ENCODE data around the gene LHX2.
A peak's percentile ranks its signal among the peaks of the same experiment; 100 is the strongest.

LHX2 gene

DNA sequence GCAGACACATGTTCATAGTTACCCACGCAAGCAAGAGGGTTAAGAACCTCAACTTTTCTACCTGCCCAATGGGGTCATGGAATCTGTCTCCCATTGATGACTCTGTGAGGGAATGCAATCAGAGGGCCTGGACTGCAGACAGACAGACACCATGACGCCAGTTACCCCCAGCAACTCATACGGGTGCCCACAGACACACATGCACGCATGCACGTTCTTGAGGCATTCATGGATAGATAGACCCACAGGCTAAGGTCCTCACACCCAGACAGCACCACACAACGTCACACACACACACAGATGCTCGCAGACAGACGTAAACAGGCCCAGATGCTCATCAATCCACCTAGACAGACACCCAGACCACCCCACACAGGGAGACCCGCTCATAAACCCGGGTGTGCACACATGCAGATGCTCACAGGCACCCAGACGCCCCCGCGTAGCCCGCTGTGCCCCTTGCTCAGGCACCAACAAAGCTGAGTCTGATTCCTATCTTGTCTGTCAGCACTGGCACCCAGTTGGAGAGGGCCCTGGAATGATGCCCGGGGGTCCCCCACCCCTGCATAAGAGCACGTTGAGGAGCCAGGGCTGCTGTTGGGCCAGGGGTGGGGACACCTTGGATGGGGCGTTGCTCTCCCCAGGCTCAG is 23.6 kb downstream of the LHX2 start:
- no peak for DNase-seq

DNA sequence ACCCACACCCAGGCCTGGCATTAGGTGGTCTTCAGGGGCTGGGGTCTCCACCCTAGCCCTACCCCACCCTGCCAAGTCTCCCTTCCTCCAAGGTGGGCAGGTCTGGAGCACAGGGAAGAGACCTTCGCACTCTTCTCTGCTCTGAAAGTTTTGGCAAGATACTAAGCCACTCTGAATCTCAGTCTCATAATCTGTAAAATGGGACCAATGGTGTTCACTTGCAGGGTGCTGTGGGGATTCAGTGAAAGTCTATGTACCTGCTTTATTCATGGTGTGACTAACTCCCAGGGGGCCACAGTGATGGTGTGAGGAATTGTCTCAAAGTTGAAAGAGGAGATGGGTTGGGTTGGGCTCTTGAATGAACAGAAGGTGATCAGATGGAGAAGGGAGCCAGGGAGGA is 25.0 kb downstream of the LHX2 start:
- DNase-seq, result no peak

DNA sequence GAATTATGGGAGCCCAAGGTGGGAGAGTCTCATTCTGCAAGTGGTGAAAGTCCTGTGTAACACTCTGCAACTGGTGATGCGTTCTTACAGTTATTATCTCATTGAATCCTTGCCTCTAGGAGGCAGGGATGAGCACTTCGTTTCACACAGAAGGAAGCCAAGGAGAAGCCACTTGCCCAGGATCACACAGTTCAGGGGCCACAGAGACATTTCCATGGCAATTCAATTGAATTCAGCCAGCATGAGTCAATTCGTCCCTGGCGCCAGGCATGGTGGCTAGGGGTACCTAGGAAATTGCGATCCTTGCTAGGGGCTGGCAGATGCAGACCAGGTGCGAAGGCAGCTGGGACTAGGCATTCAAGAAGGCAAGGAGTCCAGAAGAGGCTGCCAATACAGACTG is 26.2 kb downstream of the LHX2 start:
- no peak for DNase-seq

DNA sequence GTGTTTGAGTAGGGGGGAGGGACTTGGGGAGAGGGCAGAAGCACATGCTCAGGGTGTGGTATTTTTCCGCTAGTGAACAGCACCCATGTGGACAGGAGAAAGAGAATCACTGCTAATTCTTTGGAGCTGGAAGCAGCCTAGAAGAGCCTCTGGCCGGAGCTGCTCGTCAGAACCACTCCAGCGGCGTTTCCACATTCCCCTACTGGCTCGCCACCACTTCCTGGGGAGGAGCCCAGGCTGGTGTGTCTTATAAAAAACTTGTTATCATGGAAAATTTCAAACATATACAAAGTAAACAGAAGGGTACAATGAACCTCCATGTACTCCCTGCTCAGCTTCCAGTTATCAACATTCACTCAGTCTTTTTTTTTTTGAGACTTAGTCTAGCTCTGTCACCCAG is 26.7 kb downstream of the LHX2 start:
- DNase-seq, result no peak

DNA sequence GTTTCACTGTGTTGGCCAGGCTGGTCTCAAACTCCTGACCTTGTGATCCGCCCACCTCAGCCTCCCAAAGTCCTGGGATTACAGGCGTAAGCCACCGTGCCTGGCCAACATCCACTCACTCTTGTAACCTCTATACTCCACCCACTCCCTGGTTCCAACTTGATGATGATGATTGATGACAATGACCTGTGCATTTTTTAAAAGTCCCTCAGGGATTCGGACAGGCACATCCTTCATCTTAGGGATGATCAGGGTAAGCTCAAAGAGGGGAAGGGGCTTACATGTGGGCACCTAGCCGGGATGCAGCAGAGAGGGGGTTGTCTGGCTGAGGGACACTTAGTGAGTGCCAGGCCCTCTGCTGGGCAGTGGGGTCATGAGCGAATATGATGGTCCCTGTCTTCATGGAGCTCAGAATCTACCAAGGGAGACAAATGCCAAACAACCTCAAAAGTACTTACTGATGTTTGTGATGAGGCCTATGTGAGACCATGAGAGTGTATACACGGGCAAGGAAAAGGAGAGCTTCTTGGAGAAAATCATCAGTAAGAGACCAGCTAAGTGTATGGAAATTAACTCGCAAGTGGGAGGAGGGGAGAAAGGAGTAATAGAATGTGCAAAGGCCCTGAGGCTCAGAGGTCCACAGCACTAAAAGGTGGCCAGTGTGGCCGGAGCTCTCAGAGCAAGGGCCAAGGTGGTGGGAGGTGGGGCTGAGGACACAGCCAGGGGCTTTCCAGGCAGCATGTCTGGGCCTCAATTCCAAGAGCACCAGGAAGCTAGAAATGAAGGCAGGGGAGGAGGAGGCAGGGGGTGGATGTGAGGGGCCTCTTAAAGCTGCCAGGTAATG is 27.4 kb downstream of the LHX2 start:
- no peak for DNase-seq

DNA sequence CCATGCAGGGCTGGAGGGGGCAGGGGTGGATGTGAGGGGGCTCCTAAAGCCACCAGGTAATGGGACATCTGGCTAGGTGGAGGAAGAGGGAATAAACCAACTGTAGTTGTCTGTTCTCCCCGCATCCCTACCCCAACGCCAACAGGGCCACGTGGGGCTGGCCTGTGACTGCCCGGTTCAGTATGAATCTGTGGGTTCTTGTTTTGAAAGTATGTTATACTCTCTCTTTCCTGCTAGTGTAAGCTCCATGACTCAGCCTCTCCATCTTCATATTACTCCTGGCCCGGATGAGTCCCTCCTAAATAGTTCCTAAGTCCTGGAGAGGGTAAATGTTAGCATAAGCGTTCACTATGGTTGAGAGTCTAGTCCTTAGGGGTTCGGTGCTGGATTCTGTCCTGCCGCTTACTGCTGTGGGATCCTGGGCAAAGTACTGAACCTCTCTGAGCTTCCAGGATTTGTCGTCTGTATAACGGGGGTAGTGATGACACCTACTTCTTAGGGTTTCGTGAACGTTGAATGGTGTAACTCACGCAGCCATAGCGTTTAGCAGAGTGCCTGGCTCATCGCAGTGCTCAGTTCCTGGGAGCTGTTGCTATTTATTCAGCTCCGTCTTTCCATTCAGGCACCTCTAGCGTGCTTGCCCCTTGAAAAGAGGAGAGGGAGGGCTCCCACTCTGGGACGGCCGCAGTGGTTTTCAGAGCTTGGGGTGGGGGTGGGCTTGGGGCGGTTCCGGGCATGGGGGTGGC is 28.8 kb downstream of the LHX2 start:
- DNase-seq, result no peak

DNA sequence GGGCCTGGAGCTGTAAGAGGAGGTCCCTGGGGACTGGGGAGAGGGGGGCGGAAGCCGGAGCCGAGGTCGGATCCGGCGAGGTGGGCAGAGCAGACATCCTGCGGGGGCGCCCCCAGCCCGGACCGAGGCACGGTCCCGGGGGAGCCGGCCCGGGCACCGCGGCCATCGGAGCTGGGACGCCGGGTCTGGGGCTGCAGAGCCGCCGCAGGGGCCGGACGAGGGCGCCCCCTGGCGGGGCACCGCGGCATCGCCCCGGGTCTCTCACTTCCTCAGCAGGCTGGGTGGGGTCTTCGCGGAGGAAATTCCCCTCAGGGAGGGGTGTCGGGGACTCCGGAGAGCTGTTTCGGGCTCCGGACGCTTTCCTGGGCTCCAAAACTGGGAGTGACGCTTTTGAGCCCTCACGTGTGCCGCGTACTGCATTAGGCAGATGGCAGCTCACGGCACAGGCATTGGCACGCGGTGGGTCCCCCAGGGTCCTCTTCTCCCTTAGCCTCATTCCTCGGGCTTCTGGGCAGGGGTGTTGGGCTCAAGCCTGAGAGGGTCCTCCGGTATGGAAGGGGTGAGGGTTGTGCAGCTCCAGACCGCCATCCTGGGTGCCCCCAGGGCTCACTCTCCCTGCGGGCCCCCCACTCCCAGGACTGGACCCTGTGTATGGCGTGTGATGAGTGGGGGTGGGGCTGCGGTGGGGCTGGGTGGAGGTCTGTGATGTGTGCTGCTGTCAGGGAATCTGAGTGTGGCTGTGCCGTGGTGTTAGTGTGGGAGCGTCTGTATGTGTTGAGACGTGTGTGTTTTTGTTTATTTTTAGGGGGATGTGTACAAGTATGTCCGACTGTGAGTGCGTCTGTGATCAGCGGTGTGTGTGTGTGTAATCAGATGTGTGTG is 29.6 kb downstream of the LHX2 start:
- DNase-seq, result peak in 2 of 5 experiments; percentile 14 to 20

DNA sequence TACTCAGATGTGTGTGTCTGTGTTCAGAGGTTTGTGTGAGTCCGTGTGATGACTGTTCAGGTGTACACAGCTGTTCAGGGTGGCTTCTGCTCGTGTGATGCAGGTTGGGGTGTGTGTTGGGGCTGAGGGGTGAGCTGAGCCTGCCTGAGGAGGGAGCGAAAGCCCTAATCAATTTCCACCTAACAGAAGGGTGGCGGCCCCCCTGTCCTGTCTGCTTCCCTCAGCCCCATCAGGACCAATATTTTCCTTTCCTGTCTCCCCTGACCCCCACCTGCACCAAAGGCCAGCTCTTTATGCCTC is 30.2 kb downstream of the LHX2 start:
- DNase-seq, result no peak

DNA sequence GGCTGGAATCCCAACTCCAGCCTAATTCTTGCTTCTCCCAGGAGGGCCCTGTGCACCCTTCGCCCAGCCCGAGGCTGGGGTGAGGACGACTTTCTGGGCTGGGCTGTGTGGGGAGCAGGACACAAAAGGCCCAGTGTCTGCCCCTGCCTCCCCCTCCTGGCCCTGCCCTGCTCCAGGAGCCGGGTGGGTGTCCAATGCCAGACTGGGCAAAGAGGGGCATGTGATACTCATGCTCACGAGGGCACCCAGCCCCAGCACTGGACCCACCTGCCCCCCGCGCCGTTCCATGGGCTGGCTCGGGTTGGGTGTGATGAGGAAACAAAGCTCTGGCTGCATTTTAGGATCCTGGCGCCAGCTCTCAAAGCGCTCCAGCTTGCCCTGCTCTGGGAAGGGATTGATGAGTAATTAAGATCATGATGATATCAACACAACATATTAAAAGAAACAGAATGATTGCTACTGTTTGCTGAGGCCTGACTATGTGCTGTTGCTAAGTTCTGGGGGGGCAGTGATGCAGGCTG is 30.7 kb downstream of the LHX2 start:
- no peak for DNase-seq

DNA sequence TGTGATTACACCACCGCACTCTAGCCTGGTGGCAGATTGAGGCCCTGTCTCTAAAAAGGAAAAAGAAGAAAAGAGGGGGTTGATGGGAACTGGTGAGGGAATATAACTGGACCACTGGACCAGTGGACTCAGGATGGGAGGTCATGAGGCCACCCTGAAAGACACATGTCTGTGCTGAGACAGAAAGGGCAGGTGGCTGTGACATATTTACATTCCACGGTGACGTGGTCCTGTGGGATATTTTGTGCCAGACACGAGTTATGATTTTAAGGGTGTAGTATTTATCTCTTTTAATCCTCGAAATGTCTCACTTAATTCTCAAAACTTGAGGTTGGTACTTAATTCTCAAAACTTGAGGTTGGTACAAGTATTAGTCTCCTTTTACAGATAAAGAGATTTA is 32.9 kb downstream of the LHX2 start:
- no peak for DNase-seq

DNA sequence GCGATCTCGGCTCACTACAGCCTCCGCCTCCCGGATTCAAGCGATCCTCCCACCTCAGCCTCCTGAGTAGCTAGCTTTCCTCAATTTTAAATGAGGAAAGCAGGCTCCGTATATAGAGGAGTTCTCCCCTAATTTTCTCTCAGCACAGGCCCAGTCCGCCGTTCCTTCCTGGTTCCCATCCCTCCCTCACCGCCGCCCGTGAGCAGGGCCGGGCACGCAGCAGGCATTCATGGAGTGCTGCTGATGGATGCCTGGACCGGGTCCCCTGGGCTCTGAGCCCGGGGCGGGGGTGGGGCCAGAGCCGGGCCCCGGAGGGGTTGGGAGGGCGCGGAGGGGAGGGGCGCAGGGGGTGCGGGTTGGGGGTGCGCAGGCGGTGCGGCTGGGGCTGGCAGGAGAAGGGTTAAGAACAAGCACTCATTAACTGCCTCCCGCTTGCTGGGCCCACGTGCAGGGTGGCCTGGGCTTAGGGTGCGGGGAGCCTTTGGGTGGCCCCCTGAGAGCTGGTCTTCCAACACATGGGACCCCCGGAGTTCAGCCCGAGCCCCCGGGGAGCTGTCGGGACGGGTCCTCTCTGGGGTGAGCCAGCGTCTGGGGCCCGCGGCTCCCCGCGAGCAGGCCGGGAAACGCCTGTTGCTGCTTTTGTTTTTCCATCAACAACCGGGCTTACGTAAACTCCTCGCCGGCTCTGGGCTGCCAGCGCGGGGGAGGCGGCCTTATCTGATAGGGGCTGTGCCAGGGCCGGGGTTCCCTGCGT is 33.7 kb downstream of the LHX2 start:
- DNase-seq, result no peak

DNA sequence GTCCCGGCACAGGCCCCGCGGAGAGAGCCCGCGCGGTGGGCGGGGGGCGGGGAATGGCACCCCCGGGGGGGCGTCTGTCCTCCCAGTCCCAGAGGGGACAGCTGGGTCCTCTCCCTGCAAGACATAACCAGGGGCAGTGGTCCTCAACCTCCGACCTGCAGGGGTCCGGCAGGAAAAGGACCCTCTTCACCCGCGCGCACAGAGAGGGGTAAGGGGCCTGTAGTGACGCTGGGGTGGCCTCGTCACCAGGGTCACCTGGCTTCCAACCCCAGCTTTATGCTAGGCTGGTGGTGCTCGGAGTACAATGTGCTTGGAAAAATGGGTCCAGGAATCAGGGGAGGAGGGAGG is 34.2 kb downstream of the LHX2 start:
- DNase-seq, result no peak

DNA sequence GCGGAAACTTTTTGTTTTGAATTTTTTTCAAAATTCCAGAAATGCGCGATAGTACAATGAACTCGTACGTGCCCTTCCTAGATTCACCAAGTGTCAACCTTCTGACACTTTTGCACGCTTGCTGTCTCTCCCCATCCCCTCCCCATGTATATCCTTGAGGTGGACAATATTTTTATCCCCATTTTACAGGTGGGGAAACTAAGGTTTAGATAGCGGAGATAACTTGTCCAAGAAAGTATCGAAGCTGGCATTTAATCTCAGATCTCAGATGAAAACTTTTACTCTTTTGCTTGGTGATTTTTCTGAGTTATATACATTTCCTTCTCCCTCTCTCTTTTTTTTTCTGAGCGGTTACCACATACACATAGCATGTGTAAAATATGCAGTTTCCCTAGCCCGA is 34.6 kb downstream of the LHX2 start:
- no peak for DNase-seq

DNA sequence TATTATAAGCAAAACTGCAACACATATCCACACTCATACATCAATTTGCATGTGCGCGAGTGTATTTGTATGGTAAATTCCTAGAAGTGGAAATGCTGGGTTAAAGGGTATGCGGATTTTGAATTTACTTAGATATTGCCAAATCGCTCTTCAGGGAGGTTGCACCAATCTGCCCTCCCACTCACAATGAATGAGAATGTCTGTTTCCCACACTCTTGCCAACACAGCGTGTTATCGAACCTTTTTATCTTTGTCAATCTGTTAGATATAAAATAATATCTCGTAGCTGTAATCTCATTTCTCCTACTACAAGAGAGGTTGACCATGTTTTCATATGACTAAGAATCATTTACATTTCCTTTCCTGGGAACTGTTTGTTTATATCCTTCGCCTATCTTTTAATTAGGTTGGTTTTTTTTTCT is 35.7 kb downstream of the LHX2 start:
- DNase-seq, result no peak

DNA sequence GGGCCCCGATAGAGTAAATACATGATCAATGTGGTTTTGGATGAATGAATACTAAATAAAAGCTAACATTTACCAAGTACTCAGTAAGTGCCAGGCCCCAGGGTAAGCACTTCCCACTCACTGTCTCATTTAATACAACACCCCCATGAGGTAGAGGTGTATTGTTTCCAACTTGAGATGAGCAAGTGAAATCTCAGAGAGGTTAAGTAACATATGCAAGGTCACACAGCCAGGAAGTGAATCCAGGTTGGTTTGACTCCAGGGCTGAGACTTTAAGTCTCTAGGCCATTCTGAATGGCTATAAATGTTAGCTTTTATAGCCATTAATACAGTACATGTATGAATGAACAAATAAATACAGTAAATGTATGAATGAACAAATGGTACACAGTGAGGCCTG is 39.4 kb downstream of the LHX2 start:
- no peak for DNase-seq

DNA sequence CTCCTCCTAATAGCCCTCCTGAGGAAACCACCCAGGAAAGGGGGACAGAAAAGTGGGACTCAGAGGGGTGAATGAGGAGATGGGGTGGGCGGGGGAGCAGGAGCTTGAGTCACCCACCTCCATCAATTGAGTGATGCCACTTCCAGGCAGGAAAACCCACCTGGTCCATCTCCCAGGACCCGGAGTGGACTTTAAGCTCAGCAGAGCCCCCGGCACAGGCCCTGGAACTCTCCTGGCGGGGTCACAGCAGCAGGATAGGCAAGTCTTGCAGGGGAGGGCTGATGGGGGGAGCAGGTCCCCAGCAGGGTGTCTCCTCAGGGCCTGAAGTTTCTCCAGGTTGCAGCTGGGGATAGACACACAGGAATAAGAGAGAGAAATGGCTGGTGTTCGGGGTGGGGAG is 40.8 kb downstream of the LHX2 start:
- no peak for DNase-seq

DNA sequence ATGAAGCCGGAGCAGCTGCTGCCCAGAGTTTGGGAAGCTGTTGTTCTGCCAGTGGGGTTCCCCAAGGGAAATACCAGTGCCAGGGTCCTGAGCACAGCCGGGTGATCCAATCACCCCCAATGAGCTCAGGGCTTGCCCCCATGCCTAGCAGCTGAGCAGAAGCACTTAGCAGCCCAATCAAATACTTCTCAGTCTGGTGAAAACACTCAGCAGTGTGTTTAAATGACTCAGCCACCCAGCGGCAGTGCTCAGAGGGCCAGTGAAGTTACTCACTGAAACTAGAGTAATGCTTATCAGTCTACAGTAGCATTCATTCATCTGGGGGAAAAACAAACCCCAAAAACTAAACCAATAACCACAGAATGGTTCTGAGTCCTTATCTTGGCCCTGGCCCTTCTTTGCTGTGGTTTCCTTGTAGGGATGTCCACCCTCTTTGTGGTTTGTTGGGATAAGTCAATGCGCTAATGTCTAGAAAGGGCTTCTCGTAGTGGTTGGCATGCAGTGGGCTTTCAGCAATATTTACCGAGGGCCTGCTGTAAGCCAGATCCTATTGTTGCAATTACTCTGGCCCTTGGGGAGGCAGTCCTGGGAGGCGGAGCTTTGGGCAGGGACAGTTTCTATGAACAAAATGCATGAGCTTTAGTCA is 43.1 kb downstream of the LHX2 start:
- peak in 1 of 5 experiments; percentile 70 for DNase-seq

DNA sequence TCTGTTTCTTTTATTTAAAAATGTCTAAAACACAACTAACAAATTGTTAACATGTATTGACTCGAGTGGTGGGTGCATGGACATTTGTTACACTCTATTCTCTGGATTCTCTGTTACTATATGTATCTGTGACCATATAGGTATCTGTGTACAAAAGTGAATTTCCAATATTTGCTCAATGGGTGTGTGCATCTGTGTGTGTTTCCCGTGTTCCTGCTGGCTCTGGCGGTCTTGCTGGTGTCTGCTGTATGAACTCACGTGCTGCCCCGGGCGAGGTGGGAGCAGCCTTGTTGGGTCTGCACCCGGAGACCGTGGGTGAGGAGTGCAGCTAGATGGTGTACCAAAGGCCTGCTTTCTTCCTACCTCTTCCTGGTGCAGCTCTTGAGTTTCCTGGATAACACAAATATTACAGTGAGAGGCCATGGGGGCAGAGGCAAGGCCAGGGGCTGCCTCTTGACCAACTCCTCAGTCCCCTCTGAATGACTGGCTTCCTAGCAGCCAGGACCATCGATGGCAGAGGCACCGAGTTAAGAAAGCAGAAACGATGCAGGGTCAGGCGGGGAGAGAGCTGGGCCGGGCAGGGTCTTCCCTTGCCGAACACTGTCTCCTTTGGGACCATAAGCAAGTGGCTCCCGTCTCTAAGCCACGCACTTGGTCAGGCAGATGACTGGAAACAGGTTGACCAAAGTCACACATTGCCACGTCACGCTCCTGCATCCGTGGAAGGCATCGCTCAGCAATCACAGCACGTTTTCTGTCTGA is 49.5 kb downstream of the LHX2 start:
- no peak for DNase-seq

DNA sequence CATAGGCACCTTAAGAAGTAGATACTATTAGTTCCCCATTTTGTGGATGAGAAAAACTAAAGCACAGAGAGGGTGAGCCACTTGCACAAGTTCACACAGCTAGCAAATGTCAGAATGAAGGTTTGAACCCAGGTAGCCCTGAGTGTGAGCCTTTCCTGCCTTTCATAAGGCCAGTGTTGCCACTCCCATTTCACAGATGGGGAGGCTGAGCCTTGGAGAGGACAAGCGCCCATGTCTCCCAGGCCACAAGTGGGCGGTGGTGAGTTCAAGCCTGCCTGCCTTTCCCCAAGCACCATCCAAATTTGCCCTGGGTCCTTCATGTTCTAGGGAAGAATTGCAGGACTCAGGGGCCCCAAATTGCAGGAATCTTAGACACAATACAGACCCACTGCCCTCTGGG is 50.6 kb downstream of the LHX2 start:
- DNase-seq, result no peak

DNA sequence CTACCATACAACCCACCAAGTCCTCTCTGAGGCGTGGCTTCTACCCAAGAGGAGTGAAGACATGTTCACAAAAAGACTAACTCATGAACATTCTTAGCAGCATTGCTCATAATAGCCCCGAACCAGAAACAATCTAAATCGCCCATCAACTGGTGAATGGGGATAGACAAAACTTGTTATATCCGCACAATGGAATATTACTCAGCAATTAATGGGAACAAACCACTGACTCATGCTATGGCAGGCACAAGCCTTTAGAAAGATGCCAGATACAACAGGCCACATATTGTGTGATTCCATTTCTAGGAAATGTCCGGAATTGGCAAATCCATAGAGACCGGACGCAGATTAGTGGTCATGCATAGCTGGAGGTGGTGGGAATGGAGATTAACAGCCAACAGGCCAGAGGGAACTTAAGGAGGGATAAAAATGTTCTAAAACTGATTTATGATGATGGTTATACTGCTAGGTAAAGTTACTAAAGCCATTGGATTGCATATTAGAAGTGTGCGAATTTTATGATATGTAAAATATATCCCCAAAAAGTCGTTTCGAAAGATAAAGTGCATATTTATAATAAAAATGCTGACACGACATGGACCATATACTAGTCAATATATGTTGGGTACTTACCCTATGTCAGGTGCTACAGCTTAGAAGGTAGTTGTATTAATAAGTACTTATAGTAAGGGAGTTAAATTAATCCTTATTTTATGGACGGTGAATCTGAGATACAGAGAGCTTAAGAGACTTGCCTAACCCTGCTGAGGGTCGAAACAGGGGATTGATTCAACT is 55.4 kb downstream of the LHX2 start:
- DNase-seq, result no peak

All from T-helper 2 cell (primary cell).